GM12892 (cell line): ENCODE measurements around the gene KLHL30.

ENCODE experiments used
- POLR2A ChIP-seq: IDR thresholded peaks from 2 replicates; pipeline ENCODE4 v1.6.1; 2011; ENCODE audit warnings: low read depth, low read length, control low read depth
- POLR2AphosphoS5 ChIP-seq: IDR thresholded peaks from 2 replicates; pipeline ENCODE4 v1.6.1; 2011; ENCODE audit warnings: low read depth, low read length, control low read depth

DNA sequence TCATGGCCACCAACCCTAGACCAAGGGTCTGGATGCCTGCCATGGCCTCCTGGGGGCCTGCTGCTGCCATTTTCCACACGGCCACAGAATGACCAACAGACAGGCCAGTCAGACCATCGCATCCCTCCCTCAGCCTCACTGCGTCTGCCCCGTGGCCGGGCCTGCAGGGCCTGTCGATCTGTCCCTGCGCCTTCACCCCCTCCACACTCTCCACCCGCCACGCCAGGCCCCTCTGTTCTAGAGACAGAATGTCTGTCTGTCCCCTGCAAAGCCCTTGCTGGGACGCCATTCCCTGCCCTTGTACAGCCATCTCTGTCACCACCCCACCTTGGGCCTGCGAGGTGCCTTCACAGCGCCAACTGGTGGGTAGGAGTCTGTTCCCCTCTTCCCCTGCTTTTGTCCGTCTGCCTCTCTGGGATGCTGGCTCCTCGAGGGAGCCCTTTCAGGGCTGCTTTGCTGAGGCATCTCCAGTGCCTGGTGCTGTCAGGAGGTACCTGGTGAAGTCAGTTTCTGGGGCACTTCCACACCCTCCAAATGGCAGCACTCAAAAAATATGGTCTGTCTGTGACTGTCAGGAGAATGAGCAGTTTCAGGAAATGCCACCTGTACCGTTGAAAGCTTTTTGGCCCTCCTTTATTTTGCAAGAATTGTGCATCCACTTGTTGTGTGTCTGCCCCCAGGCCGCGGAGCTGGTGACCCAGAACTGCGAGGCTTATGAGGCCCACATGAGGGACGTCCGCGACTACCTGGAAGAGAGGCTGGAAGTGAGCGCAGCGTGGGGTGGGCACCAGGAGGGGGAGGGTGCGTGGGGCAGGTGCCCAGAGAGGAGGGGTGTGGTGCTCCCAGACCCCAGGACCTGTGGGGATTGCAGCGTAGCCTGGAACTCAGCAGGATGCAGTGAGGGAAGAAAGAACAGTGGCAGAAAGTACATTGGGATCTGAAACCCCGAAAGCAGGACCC, 45.0 kb upstream of the KLHL30 start:
- TF ChIP-seq POLR2AphosphoS5 (no peak), POLR2A (no peak)
